SKM-1 (cell line): Measurements from ENCODE around the gene THBS4.

Experiments used
- DNase-seq: peaks from one replicate; lab custom pipeline; 2025; ENCODE audit not compliant: unreplicated experiment; lab: John Stamatoyannopoulos, UW

The THBS4 gene

GRCh38 chr5:80034962-80035821 lies at the start of gene THBS4:
THBS4 (plus strand) TSS chr5:80035348; CDS start chr5:80035538, 190 bp downstream.
- no peak for DNase-seq

DNA sequence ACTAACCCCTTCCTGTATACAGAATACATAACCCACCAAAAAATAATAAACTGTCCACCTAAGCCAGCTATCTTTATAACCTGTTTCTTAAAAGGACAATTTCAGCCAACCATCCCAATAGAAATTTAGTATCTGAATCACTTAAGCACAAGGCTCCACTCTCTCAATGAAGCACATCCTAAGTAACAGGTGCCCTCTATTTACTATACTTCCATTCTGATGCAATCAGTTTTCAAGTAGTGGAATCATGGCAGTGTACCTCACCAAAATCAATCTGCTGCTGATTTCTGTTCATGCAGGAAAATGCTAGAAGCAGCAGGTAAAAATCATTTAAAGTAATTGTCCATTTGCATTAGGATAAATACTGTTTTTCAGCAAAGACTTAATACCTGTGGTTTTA lies 48.9 kb upstream of the THBS4 start:
- no peak for DNase-seq

- no peak for DNase-seq
Measured at GRCh38 chr5:79990205-79990597, 44.9 kb upstream of the THBS4 start.

DNA sequence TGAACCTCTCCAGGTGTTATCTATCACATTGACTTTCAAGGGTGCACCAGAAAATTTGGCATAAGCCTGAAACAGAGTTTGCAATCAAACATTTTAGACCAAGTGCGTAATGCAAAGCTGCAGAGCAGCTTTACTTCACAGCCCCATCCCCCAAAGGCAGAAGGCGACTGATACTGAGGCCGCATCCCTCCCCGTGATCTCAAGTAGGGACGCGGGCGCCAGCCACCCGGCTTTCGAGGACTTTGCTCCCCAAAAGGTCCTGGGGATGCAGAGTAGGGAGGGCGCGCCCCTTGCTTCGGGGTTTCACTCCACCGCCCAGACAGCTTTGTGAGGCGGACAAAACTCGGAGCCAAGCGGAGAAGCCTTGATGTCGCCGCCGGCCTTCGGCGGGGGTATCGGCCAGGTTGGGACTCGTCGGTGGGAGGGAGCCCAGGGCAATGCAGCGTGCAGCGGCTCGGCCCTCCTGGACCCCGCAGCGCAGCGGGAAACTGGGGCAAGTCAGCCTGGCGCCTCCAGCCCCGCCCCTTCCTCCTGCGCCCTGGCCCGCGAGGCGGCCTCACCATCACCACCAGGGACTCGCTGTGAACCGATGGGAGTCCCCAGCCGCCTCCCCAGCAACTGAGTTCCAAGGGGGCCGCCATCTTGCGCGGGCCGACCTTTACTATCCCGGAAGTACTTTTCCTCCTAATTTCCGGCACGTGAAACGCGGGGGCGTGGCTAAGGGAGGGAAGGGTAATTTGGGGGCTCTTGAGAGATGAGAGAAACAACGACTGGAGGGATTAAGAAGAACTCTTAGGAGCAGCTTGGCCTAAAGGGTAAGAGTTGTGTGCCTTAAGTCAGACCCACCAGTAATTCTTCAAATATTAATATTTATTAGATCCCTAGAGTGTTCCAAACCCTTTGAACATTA lies 44.3 kb upstream of the THBS4 start, which contains the start of gene MTX3:
Gene MTX3, minus strand, starts transcription at position 665 of the 910 bp plus-strand sequence. Its CDS starts 24 bp downstream, at position 641.
- peak; percentile 37 for DNase-seq

GRCh38 chr5:79992891-79993657 lies 42.1 kb upstream of the THBS4 start:
- no peak for DNase-seq

GRCh38 chr5:79999722-80000121 lies 35.4 kb upstream of the THBS4 start:
- DNase-seq: no peak

- no peak for DNase-seq
Measured at GRCh38 chr5:80002677-80003076, 32.5 kb upstream of the THBS4 start.

- DNase-seq: no peak
Measured at GRCh38 chr5:80008995-80009765, 26.0 kb upstream of the THBS4 start.

- DNase-seq: no peak
Measured at GRCh38 chr5:80010754-80011392, 24.3 kb upstream of the THBS4 start.

DNA sequence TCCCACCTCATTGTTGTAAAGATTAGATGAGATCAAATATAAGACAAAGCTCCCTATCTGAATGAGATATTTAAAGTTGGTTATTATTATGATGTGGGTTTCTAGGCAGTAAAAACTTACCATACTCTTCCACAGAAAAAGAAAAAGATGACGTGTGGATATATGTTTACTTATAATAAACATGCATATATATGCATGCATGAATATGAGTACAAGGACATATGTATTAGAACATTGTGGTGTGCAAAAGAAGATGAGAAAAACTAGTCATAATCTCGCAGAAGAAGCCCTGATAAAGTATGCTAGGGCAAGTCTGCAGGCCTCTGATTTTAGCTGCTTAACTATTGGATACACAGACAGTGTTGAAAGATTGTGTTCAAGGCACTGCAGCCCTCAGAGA lies 10.1 kb upstream of the THBS4 start:
- no peak for DNase-seq

- DNase-seq: no peak
Measured at GRCh38 chr5:80026841-80027240, 8.3 kb upstream of the THBS4 start.

- DNase-seq: no peak
Measured at GRCh38 chr5:80031109-80031508, 4.0 kb upstream of the THBS4 start.

- no peak for DNase-seq
Measured at GRCh38 chr5:80033513-80033912, 1.6 kb upstream of the THBS4 start.

DNA sequence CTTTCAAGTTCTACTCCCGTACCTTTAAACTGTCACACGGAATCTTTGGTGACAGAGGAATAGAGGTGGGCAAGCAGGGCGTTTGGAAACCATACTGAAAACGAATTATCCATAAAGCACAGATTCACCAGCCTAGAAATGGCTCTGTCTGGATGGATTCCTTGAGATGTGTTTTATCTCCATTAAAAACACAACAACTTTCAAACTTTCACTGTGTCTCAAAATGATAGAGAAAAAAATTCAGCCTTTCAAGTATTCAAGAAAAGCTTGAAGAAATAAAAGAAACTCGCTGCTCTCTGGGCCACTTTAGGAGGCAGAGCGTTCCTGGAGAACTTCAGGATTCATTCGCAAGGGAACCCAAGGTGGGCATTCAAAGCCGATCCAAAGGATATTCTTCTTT lies 589 bp upstream of the THBS4 start:
- no peak for DNase-seq

- DNase-seq: no peak
Measured at GRCh38 chr5:80035839-80036238, 691 bp downstream of the THBS4 start.

DNA sequence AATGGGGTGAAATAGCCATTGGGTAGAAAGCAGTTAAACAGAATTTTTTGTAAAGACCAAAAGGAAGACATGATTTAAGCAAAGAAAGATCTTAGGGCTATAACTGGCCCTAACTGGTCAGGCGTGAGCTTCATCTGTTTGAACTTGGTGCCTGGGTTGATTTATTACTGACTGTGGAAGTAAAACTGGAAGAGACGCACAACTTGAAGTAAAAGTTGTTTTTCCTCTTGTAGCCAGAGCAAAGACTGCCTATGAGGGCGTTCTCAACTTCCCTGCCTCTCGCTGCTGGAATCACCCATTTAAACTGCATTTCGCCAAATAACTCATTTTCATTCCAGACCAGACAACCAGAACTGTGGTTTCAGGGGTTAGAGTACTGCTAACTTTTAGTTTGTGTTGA lies 1.5 kb downstream of the THBS4 start:
- no peak for DNase-seq

GRCh38 chr5:80037366-80037765 lies 2.2 kb downstream of the THBS4 start:
- no peak for DNase-seq

DNA sequence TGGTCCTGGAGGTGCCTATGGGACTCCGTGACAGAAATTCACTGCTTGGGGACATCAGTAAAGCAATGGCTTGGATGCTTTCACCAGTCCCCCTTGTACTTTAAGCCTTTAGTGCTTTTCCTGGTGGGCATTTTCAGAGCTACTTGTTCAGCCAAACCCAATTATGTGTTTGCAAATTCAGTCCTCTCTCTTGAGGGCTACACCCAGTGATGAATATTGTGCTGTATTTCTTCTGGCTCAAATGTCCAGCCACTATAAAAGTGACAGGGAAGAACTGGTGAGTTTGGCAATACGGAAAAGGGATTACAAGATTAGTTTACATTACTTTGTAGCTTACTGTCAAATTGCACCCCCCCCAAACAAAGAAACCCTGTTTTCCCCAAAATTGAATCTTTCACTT lies 4.5 kb downstream of the THBS4 start:
- no peak for DNase-seq

- no peak for DNase-seq
Measured at GRCh38 chr5:80041527-80041926, 6.4 kb downstream of the THBS4 start.

DNA sequence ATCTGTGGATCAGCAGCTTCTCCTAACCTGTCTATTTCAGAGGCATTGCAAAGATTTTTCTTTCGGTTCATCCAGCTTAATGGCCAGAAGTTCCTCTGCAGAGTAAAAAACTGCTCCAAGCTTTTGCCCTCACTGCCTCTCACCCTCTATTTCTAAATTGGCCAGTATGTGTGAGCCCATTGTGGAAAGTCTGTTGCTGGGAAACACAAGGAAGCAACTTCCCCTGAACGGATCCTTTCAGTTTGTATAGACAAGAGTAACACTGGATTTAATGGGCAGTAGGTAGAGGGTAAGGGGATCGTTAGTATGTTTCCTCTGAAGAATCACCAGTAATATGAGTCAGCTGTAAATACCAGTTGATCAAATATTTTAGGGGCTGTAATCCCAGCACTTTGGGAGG lies 7.2 kb downstream of the THBS4 start:
- DNase-seq: no peak
